ENCODE data around the gene SEC14L2. TPM values are rescaled to one million over a fixed set of nuclear protein-coding genes. Genes with fewer than 3 reads are reported as not detected.

SEC14L2 gene
- total and polyA plus RNA-seq, 2 of the 4 experiments (the other 2 are of a cell fraction): 38.7 to 54.8 TPM

GRCh38 chr22:30416403-30416802, 19.6 kb downstream of the SEC14L2 start:
- in situ Hi-C loops (cut with MboI; ENCODE audit: low sequenced_read_pairs): no loop called here
- intact Hi-C loops (cut with micrococcal nuclease): no loop called here
- no CpG with 5 or more reads among the region's 2 CpGs for WGBS, 2 experiments (ENCODE audit: extremely low coverage in 2 of 2, insufficient read length in 1 of 2)

More at GRCh38 chr22:30416403-30416802, 19.6 kb downstream of the SEC14L2 start:
- no peak overlapping the region; the same call in 1 of the 2 replicates for H3K14ac ChIP-seq (replicated peaks; ENCODE audit: low read depth, low read length)
- H4K91ac ChIP-seq (ENCODE audit: insufficient read depth, low read depth, low read length): no peak overlapping the region
- H3K9me1 ChIP-seq (ENCODE audit: insufficient read depth, low read length): peaks cover 14% of the 10 kb centered on the region
- no peaks in the 10 kb centered on the region for H3K9me3 ChIP-seq (ENCODE audit: control insufficient read depth, insufficient read depth, low read length)
- no peak overlapping the region for H3K9ac ChIP-seq (ENCODE audit: low read depth, low read length)
- no TSS peak for BruUV-seq (replicated peaks)
- H3K4me1 ChIP-seq (ENCODE audit: control insufficient read depth, insufficient read depth, low read length): peaks cover 9% of the 10 kb centered on the region
- dilution Hi-C loops (cut with HindIII; ENCODE audit: low sequenced_read_pairs, unreplicated experiment): no loop called here
- H3K56ac ChIP-seq (ENCODE audit: extremely low read depth, insufficient read depth, low read length): no peak overlapping the region
- H2BK5ac ChIP-seq (ENCODE audit: low read depth, low read length, poor library complexity, severe bottlenecking): peak overlapping the region; percentile 44
- H3K36me3 ChIP-seq (ENCODE audit: control insufficient read depth, insufficient read depth, low read length): peaks cover 44% of the 10 kb centered on the region
- CTCF ChIA-PET: no interaction called here
- POLR2A ChIA-PET (ENCODE audit: unreplicated experiment): no interaction called here
- peak; percentile 31 for DNase-seq
- no peak overlapping the region for H3K23ac ChIP-seq (ENCODE audit: low read depth, low read length)
- H2AFZ ChIP-seq (replicated peaks; ENCODE audit: low read length, poor library complexity): no peak overlapping the region
- H3K4ac ChIP-seq (ENCODE audit: low read depth, low read length): no peak overlapping the region; the same call in 1 of the 2 replicates
- H4K8ac ChIP-seq (ENCODE audit: low read depth in 2 of 2, low read length in 2 of 2): no peak overlapping the region
- no peak overlapping the region for H4K5ac ChIP-seq (ENCODE audit: low read depth, low read length)
- H3K27ac ChIP-seq (ENCODE audit: insufficient read depth, low read length): no peak overlapping the region; the same call in 1 of the 2 replicates
- no peak overlapping the region for H3K4me2 ChIP-seq (ENCODE audit: low read depth, low read length)
- no peak overlapping the region for H2AK9ac ChIP-seq (replicated peaks; ENCODE audit: low read depth, low read length, poor library complexity)
- no peak for TF ChIP-seq MAFK (IDR thresholded peaks at IDR 0.05; ENCODE audit: low read depth, low read length)
- no peak for TF ChIP-seq RAD21 (IDR thresholded peaks at IDR 0.05; ENCODE audit: low read length)
- TF ChIP-seq ELK1 (IDR thresholded peaks at IDR 0.05; ENCODE audit: borderline replicate concordance, low read depth, low read length): no peak
- peak; percentile 7; the same call in 1 of the 2 replicates for TF ChIP-seq CEBPB (IDR thresholded peaks at IDR 0.05; ENCODE audit: low read depth, low read length)
- 0 out of 2 replicates have a peak, but pooled peaks have one; percentile 20 for TF ChIP-seq FOS (IDR thresholded peaks at IDR 0.05; ENCODE audit: low read depth, low read length)
- TF ChIP-seq SMC3 (IDR thresholded peaks at IDR 0.05; ENCODE audit: low read depth, low read length): no peak
- no peak for TF ChIP-seq CHD1 (IDR thresholded peaks at IDR 0.05; ENCODE audit: low read depth, low read length)
- TF ChIP-seq CTCF (conservative IDR thresholded peaks at IDR 0.05; ENCODE audit: low read depth, low read length): no peak
- no peak for ATAC-seq (ENCODE audit: low read depth)
- no peak overlapping the region for H2AK5ac ChIP-seq (ENCODE audit: low read depth, low read length)
- H2BK120ac ChIP-seq (ENCODE audit: low read depth, low read length): no peak overlapping the region
- no peaks in the 10 kb centered on the region for H4K20me1 ChIP-seq (ENCODE audit: insufficient read depth, low read length)
- no peak overlapping the region for H3K4me3 ChIP-seq (ENCODE audit: insufficient read depth, low read depth, low read length)
- no peak overlapping the region for H3K18ac ChIP-seq (ENCODE audit: low read depth, low read length)
- no peaks in the 10 kb centered on the region for H3K27me3 ChIP-seq (ENCODE audit: control insufficient read depth, insufficient read depth, low read length)
- H2BK15ac ChIP-seq (ENCODE audit: low read depth, low read length): no peak overlapping the region
- peaks cover 14 to 50% of the 10 kb centered on the region in 2 experiments for H3K79me1 ChIP-seq (ENCODE audit: low read depth in 1 of 2, low read length in 2 of 2)
- no peak overlapping the region for H2BK20ac ChIP-seq (ENCODE audit: low read depth, low read length)
